SK-N-SH (cell line): ENCODE results near the gene EOMES. TPM values are rescaled to one million over a fixed set of nuclear protein-coding genes. Genes with fewer than 3 reads are reported as not detected.

Experiments
- CTCF ChIA-PET: fragments of 300-600, 350-600 bp; formaldehyde crosslinking; extraction: SDS; loops from one replicate; lab custom pipeline; 2021; lab: Yijun Ruan, JAX
- POLR2A ChIA-PET: fragments of 350-600 bp; sonication (Branson Sonifier 250); formaldehyde crosslinking; extraction: SDS; loops from one replicate; lab custom pipeline; 2020; ENCODE audit warnings: antibody characterized with exemption, inconsistent platforms; lab: Yijun Ruan, JAX
- DNase-seq: peaks from one replicate; pipeline ENCODE4 v3.0.0; 2012
- H2AFZ ChIP-seq: fragments of 200-600 bp; sonication (generic); 2 replicates; pipeline ENCODE4 v1.8.1; 2016; ENCODE audit warnings: antibody characterized with exemption, mild to moderate bottlenecking, low read depth
- H3F3A ChIP-seq: fragments of 200-600 bp; sonication (generic); replicated peaks from 2 replicates; pipeline ENCODE3; 2016; ENCODE audit warnings: antibody characterized with exemption, mild to moderate bottlenecking; ENCODE audit not compliant: insufficient read depth
- H3K27ac ChIP-seq, 2 experiments: fragments of 200-500 bp in 1 of 2; fragments of 200-600 bp in 1 of 2; sonication (Bioruptor generic) in 1 of 2; sonication (generic), shearing (Covaris generic) in 1 of 2; 2 replicates each; pipeline versions ENCODE4 v1.5.1 to v1.6.1; 2014 to 2016; ENCODE audit warnings: low read depth in 2 of 2, inconsistent platforms in 1 of 2, low read length in 1 of 2, mild to moderate bottlenecking in 1 of 2, mixed read lengths in 1 of 2
- H3K27me3 ChIP-seq: fragments of 200-600 bp; sonication (generic), shearing (Covaris generic); 2 replicates; pipeline ENCODE4 v1.6.1; 2016; ENCODE audit warnings: mixed run types; ENCODE audit not compliant: insufficient read depth
- H3K36me3 ChIP-seq, 2 experiments: fragments of 200-500 bp in 1 of 2; fragments of 200-600 bp in 1 of 2; sonication (Bioruptor generic) in 1 of 2; sonication (generic) in 1 of 2; replicated peaks in 1 of 2; 2 replicates each; pipeline versions ENCODE3 to v1.5.1; 2014 to 2016; ENCODE audit warnings: low read length in 1 of 2, mild to moderate bottlenecking in 1 of 2; ENCODE audit not compliant: insufficient read depth in 2 of 2, control insufficient read depth in 1 of 2
- H3K4me1 ChIP-seq, 2 experiments: fragments of 200-500 bp in 1 of 2; fragments of 200-600 bp in 1 of 2; sonication (Bioruptor generic) in 1 of 2; sonication (generic), shearing (Covaris generic) in 1 of 2; 2 replicates each; pipeline versions ENCODE4 v1.5.1 to v1.6.1; 2014 to 2016; ENCODE audit warnings: low read depth in 1 of 2, low read length in 1 of 2, mixed run types in 1 of 2; ENCODE audit not compliant: insufficient read depth in 2 of 2, control insufficient read depth in 1 of 2
- H3K4me2 ChIP-seq: fragments of 200-600 bp; sonication (generic), shearing (Covaris generic); 2 replicates; pipeline ENCODE4 v1.6.1; 2017; ENCODE audit warnings: mixed run types
- H3K4me3 ChIP-seq, 2 experiments: fragments of 200-500 bp in 1 of 2; fragments of 200-600 bp in 1 of 2; sonication (Bioruptor generic) in 1 of 2; sonication (generic), shearing (Covaris generic) in 1 of 2; 2 replicates each; pipeline versions ENCODE4 v1.5.1 to v1.8.1; 2014 to 2016; ENCODE audit warnings: low read depth in 2 of 2, inconsistent platforms in 1 of 2, low read length in 1 of 2, mild to moderate bottlenecking in 1 of 2, mixed read lengths in 1 of 2, moderate library complexity in 1 of 2
- H3K79me2 ChIP-seq: fragments of 200-600 bp; sonication (generic); 2 replicates; pipeline ENCODE4 v1.8.1; 2017; ENCODE audit warnings: mild to moderate bottlenecking; ENCODE audit not compliant: insufficient read depth
- H3K9ac ChIP-seq: fragments of 200-600 bp; sonication (generic); 2 replicates; pipeline ENCODE4 v1.6.1; 2017; ENCODE audit warnings: mixed run types
- H3K9me2 ChIP-seq: fragments of 200-600 bp; sonication (generic); 2 replicates; pipeline ENCODE4 v1.6.1; 2017; ENCODE audit warnings: mixed run types
- H3K9me3 ChIP-seq: fragments of 200-600 bp; sonication (generic); 2 replicates; pipeline ENCODE4 v1.6.1; 2017; ENCODE audit warnings: mixed run types, mild to moderate bottlenecking, moderate library complexity
- H4K20me1 ChIP-seq: fragments of 200-600 bp; sonication (generic); 2 replicates; pipeline ENCODE4 v1.6.1; 2017; ENCODE audit warnings: mild to moderate bottlenecking, mixed run types; ENCODE audit not compliant: insufficient read depth
- EZH2phosphoT487 ChIP-seq: fragments of 200-600 bp; sonication (generic); IDR thresholded peaks from 2 replicates; pipeline ENCODE4 v1.6.1; 2017; ENCODE audit warnings: low read depth, mixed run types, mild to moderate bottlenecking, antibody characterized with exemption, moderate library complexity, borderline replicate concordance
- FOXJ3 ChIP-seq: sonication (generic); formaldehyde crosslinking; IDR thresholded peaks from 2 replicates; pipeline ENCODE4 v1.5.1; 2020; ENCODE audit warnings: mild to moderate bottlenecking, missing genetic modification reagents
- NFIC ChIP-seq: IDR thresholded peaks from 2 replicates; pipeline ENCODE4 v1.4.0; 2012; ENCODE audit warnings: borderline replicate concordance
- NRF1 ChIP-seq: IDR thresholded peaks from 2 replicates; pipeline ENCODE4 v1.6.1; 2012; ENCODE audit warnings: low read depth, mild to moderate bottlenecking, low read length
- USF1 ChIP-seq: IDR thresholded peaks from 2 replicates; pipeline ENCODE4 v1.4.0; 2012; ENCODE audit warnings: low read depth, borderline replicate concordance
- USF2 ChIP-seq: fragments of 150-350 bp; IDR thresholded peaks from 2 replicates; pipeline ENCODE4 v1.6.1; 2017; ENCODE audit warnings: antibody characterized with exemption, low read length, low read depth, borderline replicate concordance
- YY1 ChIP-seq: IDR thresholded peaks from 2 replicates; pipeline ENCODE4 v1.4.0; 2012; ENCODE audit warnings: low read depth, mild to moderate bottlenecking
- WGBS: methylation state at CpG from one replicate; pipeline ENCODE4 v1.1.6; 2017; ENCODE audit warnings: low lambda C conversion rate; 5-methylcytosine and 5-hydroxymethylcytosine counted together
- polyA plus RNA-seq, 3 experiments: library from polyadenylated mRNA; depleted of rRNA; stranded (reverse); fragments of >200 nt; gene quantifications; 2 replicates each; pipeline ENCODE4 v1.2.3, GENCODE V29; 2012
- TF ChIP-seq, protein P1 (sequence below): IDR thresholded peaks from 2 replicates; pipeline ENCODE4 v1.4.0; 2012; ENCODE audit warnings: low read depth

The EOMES gene
- polyA plus RNA-seq, 1 of the 3 experiments (the other 2 are of a cell fraction) = not detected

DNA sequence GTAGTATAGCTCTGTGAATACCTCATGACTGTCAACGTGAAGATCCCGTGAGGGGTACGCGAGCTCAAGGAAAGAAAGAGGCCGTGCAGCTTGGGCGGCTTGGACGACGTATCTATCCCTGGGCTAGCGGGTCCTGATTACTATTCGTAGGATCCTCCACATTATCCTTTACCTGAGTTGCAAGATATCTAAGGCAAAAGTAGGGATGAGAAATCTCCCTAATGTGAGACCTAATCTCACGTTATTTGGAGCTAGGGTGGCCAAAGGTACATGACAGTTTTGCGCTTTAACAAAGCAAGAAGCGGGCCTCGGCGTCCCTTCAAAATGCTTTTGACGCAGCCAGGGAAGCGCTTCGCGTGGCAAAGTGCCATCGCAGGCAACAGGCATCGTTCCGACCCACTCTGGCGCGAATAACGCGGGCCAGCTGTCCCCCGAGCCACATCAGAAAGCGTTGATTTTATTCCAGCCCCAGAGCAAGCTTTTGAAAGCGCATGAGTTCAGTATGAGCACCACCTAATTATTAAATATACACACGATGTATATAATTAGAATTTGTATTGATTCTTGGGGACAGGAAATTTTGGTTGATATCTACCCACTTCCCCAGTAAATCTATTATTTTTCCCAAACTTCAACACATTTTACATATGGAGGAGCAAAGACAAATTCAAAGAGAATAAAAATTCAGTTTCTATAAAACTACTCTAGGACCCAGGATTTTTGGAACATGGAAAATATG is 2.5 kb upstream of the EOMES start:
- POLR2A ChIA-PET = no interaction called here
- no peaks in the 10 kb centered on the region for H3K9me3 ChIP-seq

DNA sequence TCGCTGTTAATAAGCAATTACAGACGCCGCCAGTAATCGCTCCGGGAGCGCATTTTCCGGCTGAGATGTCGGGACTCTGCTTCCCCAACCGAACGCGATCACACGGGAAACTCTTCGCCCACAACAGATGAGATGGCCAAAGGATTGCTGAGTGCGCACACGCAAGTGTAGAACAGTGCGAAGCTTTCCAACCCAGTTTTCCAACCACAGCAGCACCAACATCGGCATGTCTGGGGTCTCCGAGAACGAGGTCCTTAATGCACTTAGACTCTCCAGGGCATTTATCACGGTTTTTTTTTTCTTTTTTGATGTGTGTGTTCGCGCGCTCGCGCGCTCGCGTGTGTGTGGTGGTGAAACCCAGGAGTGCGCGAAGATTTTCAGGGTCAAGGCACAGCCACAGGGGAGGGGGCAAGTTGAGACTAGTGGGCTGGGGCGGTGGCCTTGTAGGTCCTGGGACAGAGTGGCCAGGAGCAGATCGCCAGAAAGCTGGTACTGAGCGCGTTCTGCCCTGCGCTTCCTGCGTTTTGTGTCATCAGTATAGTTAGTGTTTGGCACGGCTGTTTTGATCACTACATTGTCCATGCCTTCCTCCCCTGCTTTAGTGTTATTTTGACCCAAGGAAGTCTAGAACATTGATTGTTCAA is 1.8 kb upstream of the EOMES start:
- H3K9me3 ChIP-seq = no peaks in the 10 kb centered on the region
- peak overlapping the region; percentile 61 for H3K4me2 ChIP-seq
- DNase-seq = no peak
- ChIA-PET CTCF (interaction anchor here (0.6 to 6.1 kb wide), 4 partner anchors 11 to 604 kb away, joined by 3 to 60 read pairs (median 4); no protein-coding TSS in a partner anchor), POLR2A (no interaction called here)
- H3K36me3 ChIP-seq = no peaks in the 10 kb centered on the region
- H3K4me3 ChIP-seq = peak overlapping the region in 1 of 2 experiments; percentile 44; a peak in 2 of 4 replicates
- H3K4me1 ChIP-seq = peaks cover 3 to 11% of the 10 kb centered on the region in 2 experiments; a peak in 1 of 4 replicates
- 0 out of 2 replicates have a peak overlapping the region, but pooled peaks have one; percentile 46 for H2AFZ ChIP-seq
- 24% methylated on average over 37 of the region's 37 CpGs for WGBS
- H4K20me1 ChIP-seq = no peaks in the 10 kb centered on the region
- TF ChIP-seq NRF1 (no peak), EZH2phosphoT487 (peak; percentile 54; the same call in 1 of the 2 replicates)
- H3K27ac ChIP-seq = no peak overlapping the region
- peaks cover 92% of the 10 kb centered on the region for H3K27me3 ChIP-seq
- H3F3A ChIP-seq = no peaks in the 10 kb centered on the region
- H3K79me2 ChIP-seq = no peaks in the 10 kb centered on the region
- no peaks in the 10 kb centered on the region for H3K9me2 ChIP-seq
- H3K9ac ChIP-seq = no peak overlapping the region

More for the DNA sequence above, 2.5 kb upstream of the EOMES start:
- TF ChIP-seq, protein P1, sequence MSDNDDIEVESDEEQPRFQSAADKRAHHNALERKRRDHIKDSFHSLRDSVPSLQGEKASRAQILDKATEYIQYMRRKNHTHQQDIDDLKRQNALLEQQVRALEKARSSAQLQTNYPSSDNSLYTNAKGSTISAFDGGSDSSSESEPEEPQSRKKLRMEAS = no peak
- no peak for TF ChIP-seq YY1
- TF ChIP-seq USF2 = no peak
- no peak for TF ChIP-seq FOXJ3 (CRISPR knock-in tag)
- TF ChIP-seq USF1 = no peak
- TF ChIP-seq NFIC = no peak
- no peak for TF ChIP-seq NRF1
- TF ChIP-seq EZH2phosphoT487 = no peak
- Histone ChIP-seq H3K27ac (no peak overlapping the region), H3K4me1 (peaks cover 3 to 11% of the 10 kb centered on the region in 2 experiments; a peak in 1 of 4 replicates), H3K4me3 (no peak overlapping the region), H4K20me1 (no peaks in the 10 kb centered on the region), H3K9me2 (no peaks in the 10 kb centered on the region), H3K27me3 (peaks cover 93% of the 10 kb centered on the region), H2AFZ (no peak overlapping the region), H3K4me2 (no peak overlapping the region), H3K36me3 (no peaks in the 10 kb centered on the region), H3F3A (no peaks in the 10 kb centered on the region), H3K9ac (no peak overlapping the region), H3K79me2 (no peaks in the 10 kb centered on the region)
- DNase-seq = no peak
- CTCF ChIA-PET = interaction anchor here (0.6 to 6.1 kb wide), 4 partner anchors 12 to 603 kb away, joined by 3 to 60 read pairs (median 4); no protein-coding TSS in a partner anchor
- 19% methylated on average over 18 of the region's 30 CpGs for WGBS
